GM23338 (cell line): ENCODE results near the gene MOB3B. TPM values are rescaled to one million over a fixed set of nuclear protein-coding genes. Genes with fewer than 3 reads are reported as not detected.

Source experiments
- ATAC-seq: fragments of 200-7000 bp; cut with Tn5 transposase; 3 replicates; pipeline ENCODE4 v1.9.1; 2020
- DNase-seq: peaks from one replicate; pipeline ENCODE4 v3.0.0-alpha.2; 2015; ENCODE audit warnings: low spot score
- H2AFZ ChIP-seq: fragments of 200-600 bp; sonication (generic); 2 replicates; pipeline ENCODE4 v1.8.0; 2016; ENCODE audit warnings: antibody characterized with exemption, mild to moderate bottlenecking, moderate library complexity
- H3F3A ChIP-seq: fragments of 200-600 bp; sonication (generic); replicated peaks from 2 replicates; pipeline ENCODE4 v1.8.0; 2017; ENCODE audit warnings: antibody characterized with exemption, mixed run types, low read depth
- H3K27ac ChIP-seq: fragments of 200-600 bp; sonication (generic); 2 replicates; pipeline ENCODE4 v1.6.1; 2016; ENCODE audit warnings: low read depth
- H3K27me3 ChIP-seq: fragments of 200-600 bp; sonication (generic); 2 replicates; pipeline ENCODE4 v1.8.0; 2016; ENCODE audit warnings: mild to moderate bottlenecking, mixed run types, moderate library complexity; ENCODE audit not compliant: insufficient read depth
- H3K36me3 ChIP-seq: fragments of 200-600 bp; sonication (generic); 2 replicates; pipeline ENCODE4 v1.8.0; 2016; ENCODE audit warnings: mild to moderate bottlenecking; ENCODE audit not compliant: insufficient read depth
- H3K4me1 ChIP-seq: fragments of 200-600 bp; sonication (generic); 2 replicates; pipeline ENCODE4 v1.8.0; 2016; ENCODE audit warnings: mild to moderate bottlenecking, moderate library complexity; ENCODE audit not compliant: insufficient read depth
- H3K4me2 ChIP-seq: fragments of 200-600 bp; sonication (generic); 2 replicates; pipeline ENCODE4 v1.7.1; 2017; ENCODE audit warnings: mixed run types
- H3K4me3 ChIP-seq: fragments of 200-600 bp; sonication (generic); 2 replicates; pipeline ENCODE4 v1.6.1; 2016; ENCODE audit warnings: mixed run types
- H3K79me2 ChIP-seq: fragments of 200-600 bp; sonication (generic); replicated peaks from 2 replicates; pipeline ENCODE4 v1.8.0; 2017; ENCODE audit warnings: mild to moderate bottlenecking; ENCODE audit not compliant: insufficient read depth
- H3K9me2 ChIP-seq: fragments of 200-600 bp; sonication (generic); 2 replicates; pipeline ENCODE4 v1.8.0; 2017; ENCODE audit not compliant: insufficient read depth
- H4K20me1 ChIP-seq: fragments of 200-600 bp; sonication (generic); replicated peaks from 2 replicates; pipeline ENCODE4 v1.8.0; 2017; ENCODE audit warnings: mild to moderate bottlenecking; ENCODE audit not compliant: insufficient read depth
- H3K27ac Mint-ChIP-seq: 2 replicates; pipeline ENCODE4 v1.8.0; 2020; ENCODE audit warnings: inconsistent platforms, mild to moderate bottlenecking, moderate library complexity, mixed read lengths
- H3K27me3 Mint-ChIP-seq: 3 replicates; pipeline ENCODE4 v1.8.0; 2022; ENCODE audit warnings: low read depth, mild to moderate bottlenecking, moderate library complexity, mixed read lengths, inconsistent platforms; ENCODE audit not compliant: insufficient read depth, poor library complexity
- H3K36me3 Mint-ChIP-seq: 3 replicates; pipeline ENCODE4 v1.8.0; 2021; ENCODE audit warnings: low read depth, mild to moderate bottlenecking, inconsistent platforms, moderate library complexity, mixed read lengths
- H3K4me1 Mint-ChIP-seq: 3 replicates; pipeline ENCODE4 v1.8.0; 2020; ENCODE audit warnings: mild to moderate bottlenecking, inconsistent platforms, mixed read lengths
- H3K4me3 Mint-ChIP-seq: 3 replicates; pipeline ENCODE4 v1.8.0; 2021; ENCODE audit warnings: moderate library complexity, mild to moderate bottlenecking, inconsistent platforms, mixed read lengths
- H3K9me3 Mint-ChIP-seq: 3 replicates; pipeline ENCODE4 v1.8.0; 2020; ENCODE audit warnings: moderate library complexity, mild to moderate bottlenecking, inconsistent platforms, mixed read lengths
- STAT1 ChIP-seq: IDR thresholded peaks from one replicate; pipeline ENCODE4 v1.6.1; 2016; ENCODE audit warnings: antibody characterized with exemption; ENCODE audit not compliant: unreplicated experiment
- ZNF331 ChIP-seq: fragments of 250-450 bp; sonication (Bioruptor Pico); IDR thresholded peaks from 2 replicates; pipeline ENCODE4 v1.5.0; 2020; ENCODE audit warnings: low read depth, mild to moderate bottlenecking, moderate library complexity
- polyA plus RNA-seq: library from polyadenylated mRNA; unstranded; fragments of >200 nt; fragmentation: Nextera tagmentation; extraction: Ambion mirVana; gene quantifications from 2 replicates; pipeline ENCODE4 v1.2.1, GENCODE V29; 2016
- total RNA-seq: library from RNA; depleted of rRNA; stranded (reverse); fragments of >200 nt; shearing (Covaris generic); gene quantifications from 2 replicates; pipeline ENCODE4 v1.2.3, GENCODE V29; 2014
- TF ChIP-seq, protein P1 (sequence below): fragments of 250-450 bp; sonication (Bioruptor Pico); IDR thresholded peaks from 2 replicates; pipeline ENCODE4 v1.5.0; 2020; ENCODE audit warnings: mild to moderate bottlenecking, moderate library complexity
- TF ChIP-seq, protein P2 (sequence below), 2 experiments: fragments of 200-600 bp in 1 of 2; sonication (generic) in 1 of 2; conservative IDR thresholded peaks; 2 replicates each; pipeline versions ENCODE4 v1.5.1 to v1.6.1; 2016 to 2017; ENCODE audit warnings: antibody characterized with exemption in 2 of 2, low read depth in 2 of 2, mild to moderate bottlenecking in 2 of 2, moderate library complexity in 1 of 2

The MOB3B gene
- total and polyA plus RNA-seq, 2 experiments from 2014 or later = 7.6 to 12.1 TPM

DNA sequence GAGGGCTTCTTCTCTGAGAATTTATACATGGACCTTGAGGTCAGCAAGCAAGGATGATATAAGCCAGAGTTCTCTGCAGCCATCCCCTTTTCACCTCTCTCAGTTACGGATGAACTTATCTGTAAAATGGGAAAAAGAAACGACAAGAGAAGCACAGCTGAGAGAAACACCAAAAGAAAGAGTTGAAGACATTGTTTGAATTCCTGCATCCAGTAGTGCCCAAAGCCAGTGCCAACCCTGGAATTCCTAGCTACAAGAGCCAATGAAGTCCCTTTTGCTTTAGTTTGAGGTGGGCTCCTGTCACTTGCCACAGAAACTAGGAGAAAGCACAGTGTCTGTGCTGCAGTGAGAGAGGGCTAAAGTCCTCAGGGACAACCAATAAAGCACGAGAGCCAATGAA, 6.6 kb upstream of the MOB3B start (continued):
- TF ChIP-seq ZNF331 (CRISPR knock-in tag) = no peak
- TF ChIP-seq STAT1 = no peak
- TF ChIP-seq, protein P1, sequence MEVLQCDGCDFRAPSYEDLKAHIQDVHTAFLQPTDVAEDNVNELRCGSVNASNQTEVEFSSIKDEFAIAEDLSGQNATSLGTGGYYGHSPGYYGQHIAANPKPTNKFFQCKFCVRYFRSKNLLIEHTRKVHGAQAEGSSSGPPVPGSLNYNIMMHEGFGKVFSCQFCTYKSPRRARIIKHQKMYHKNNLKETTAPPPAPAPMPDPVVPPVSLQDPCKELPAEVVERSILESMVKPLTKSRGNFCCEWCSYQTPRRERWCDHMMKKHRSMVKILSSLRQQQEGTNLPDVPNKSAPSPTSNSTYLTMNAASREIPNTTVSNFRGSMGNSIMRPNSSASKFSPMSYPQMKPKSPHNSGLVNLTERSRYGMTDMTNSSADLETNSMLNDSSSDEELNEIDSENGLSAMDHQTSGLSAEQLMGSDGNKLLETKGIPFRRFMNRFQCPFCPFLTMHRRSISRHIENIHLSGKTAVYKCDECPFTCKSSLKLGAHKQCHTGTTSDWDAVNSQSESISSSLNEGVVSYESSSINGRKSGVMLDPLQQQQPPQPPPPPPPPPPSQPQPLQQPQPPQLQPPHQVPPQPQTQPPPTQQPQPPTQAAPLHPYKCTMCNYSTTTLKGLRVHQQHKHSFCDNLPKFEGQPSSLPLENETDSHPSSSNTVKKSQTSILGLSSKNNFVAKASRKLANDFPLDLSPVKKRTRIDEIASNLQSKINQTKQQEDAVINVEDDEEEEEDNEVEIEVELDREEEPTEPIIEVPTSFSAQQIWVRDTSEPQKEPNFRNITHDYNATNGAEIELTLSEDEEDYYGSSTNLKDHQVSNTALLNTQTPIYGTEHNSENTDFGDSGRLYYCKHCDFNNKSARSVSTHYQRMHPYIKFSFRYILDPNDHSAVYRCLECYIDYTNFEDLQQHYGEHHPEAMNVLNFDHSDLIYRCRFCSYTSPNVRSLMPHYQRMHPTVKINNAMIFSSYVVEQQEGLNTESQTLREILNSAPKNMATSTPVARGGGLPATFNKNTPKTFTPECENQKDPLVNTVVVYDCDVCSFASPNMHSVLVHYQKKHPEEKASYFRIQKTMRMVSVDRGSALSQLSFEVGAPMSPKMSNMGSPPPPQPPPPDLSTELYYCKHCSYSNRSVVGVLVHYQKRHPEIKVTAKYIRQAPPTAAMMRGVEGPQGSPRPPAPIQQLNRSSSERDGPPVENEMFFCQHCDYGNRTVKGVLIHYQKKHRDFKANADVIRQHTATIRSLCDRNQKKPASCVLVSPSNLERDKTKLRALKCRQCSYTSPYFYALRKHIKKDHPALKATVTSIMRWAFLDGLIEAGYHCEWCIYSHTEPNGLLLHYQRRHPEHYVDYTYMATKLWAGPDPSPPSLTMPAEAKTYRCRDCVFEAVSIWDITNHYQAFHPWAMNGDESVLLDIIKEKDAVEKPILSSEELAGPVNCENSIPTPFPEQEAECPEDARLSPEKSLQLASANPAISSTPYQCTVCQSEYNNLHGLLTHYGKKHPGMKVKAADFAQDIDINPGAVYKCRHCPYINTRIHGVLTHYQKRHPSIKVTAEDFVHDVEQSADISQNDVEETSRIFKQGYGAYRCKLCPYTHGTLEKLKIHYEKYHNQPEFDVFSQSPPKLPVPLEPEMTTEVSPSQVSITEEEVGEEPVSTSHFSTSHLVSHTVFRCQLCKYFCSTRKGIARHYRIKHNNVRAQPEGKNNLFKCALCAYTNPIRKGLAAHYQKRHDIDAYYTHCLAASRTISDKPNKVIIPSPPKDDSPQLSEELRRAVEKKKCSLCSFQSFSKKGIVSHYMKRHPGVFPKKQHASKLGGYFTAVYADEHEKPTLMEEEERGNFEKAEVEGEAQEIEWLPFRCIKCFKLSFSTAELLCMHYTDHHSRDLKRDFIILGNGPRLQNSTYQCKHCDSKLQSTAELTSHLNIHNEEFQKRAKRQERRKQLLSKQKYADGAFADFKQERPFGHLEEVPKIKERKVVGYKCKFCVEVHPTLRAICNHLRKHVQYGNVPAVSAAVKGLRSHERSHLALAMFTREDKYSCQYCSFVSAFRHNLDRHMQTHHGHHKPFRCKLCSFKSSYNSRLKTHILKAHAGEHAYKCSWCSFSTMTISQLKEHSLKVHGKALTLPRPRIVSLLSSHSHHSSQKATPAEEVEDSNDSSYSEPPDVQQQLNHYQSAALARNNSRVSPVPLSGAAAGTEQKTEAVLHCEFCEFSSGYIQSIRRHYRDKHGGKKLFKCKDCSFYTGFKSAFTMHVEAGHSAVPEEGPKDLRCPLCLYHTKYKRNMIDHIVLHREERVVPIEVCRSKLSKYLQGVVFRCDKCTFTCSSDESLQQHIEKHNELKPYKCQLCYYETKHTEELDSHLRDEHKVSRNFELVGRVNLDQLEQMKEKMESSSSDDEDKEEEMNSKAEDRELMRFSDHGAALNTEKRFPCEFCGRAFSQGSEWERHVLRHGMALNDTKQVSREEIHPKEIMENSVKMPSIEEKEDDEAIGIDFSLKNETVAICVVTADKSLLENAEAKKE (CRISPR knock-in tag) = no peak

DNA sequence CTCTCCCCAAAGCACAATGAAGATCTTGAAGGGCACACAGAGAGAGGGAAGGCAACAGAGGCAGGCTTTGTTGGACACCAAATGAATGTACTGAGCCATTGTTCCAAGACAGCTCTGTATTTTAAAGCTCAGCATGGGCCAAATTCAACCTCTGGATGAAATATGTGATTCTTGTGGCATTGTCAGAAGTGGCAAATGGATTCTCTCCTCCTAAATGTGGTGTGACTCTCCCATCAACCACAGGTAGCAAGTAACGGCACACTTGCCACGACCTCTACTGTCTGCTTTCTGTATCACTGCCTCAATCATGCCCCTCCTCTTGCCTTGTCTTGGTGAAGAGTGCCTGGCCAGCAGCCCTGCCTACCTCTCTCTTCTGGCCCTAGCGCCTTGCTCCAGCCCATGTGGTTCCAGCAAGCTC, 6.1 kb upstream of the MOB3B start:
- Mint-ChIP-seq H3K4me1 (peaks cover 34% of the 10 kb centered on the region), H3K4me3 (no peak overlapping the region), H3K27me3 (peaks cover 7% of the 10 kb centered on the region), H3K9me3 (no peaks in the 10 kb centered on the region), H3K36me3 (no peaks in the 10 kb centered on the region), H3K27ac (no peak overlapping the region)
- no peaks in the 10 kb centered on the region for H3K27me3 ChIP-seq
- TF ChIP-seq, protein P2, sequence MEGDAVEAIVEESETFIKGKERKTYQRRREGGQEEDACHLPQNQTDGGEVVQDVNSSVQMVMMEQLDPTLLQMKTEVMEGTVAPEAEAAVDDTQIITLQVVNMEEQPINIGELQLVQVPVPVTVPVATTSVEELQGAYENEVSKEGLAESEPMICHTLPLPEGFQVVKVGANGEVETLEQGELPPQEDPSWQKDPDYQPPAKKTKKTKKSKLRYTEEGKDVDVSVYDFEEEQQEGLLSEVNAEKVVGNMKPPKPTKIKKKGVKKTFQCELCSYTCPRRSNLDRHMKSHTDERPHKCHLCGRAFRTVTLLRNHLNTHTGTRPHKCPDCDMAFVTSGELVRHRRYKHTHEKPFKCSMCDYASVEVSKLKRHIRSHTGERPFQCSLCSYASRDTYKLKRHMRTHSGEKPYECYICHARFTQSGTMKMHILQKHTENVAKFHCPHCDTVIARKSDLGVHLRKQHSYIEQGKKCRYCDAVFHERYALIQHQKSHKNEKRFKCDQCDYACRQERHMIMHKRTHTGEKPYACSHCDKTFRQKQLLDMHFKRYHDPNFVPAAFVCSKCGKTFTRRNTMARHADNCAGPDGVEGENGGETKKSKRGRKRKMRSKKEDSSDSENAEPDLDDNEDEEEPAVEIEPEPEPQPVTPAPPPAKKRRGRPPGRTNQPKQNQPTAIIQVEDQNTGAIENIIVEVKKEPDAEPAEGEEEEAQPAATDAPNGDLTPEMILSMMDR (conservative IDR thresholded peaks at IDR 0.05; ENCODE audit: low read depth in 2 of 2) = peak; percentile 59 to 85
- TF ChIP-seq STAT1 = no peak
- peaks cover 10% of the 10 kb centered on the region; the same call in 1 of the 2 replicates for H3K4me1 ChIP-seq
- no peaks in the 10 kb centered on the region for H3F3A ChIP-seq
- H3K4me2 ChIP-seq = no peak overlapping the region
- ATAC-seq = peak; percentile 98
- no peaks in the 10 kb centered on the region; the same call in 1 of the 2 replicates for H4K20me1 ChIP-seq
- H2AFZ ChIP-seq = no peak overlapping the region
- no peak overlapping the region for H3K27ac ChIP-seq
- no peak overlapping the region for H3K4me3 ChIP-seq
- H3K79me2 ChIP-seq = no peaks in the 10 kb centered on the region
- peak; percentile 82 for DNase-seq
- H3K9me2 ChIP-seq = no peaks in the 10 kb centered on the region
- H3K36me3 ChIP-seq = no peaks in the 10 kb centered on the region
